ENCODE results near the gene APBA2.
A peak's percentile ranks its signal among the peaks of the same experiment; 100 is the strongest.

- TF ChIP-seq CTCF (IDR thresholded peaks at IDR 0.05; ENCODE audit: low read depth, low read length) (peak; percentile 86), EZH2phosphoT487 (IDR thresholded peaks at IDR 0.05; ENCODE audit: low read depth) (no peak)
Measured at GRCh38 chr15:29139540-29140459, 254.0 kb downstream of the APBA2 start.
